Measurements from ENCODE around the gene NAB1.
"Not testable (repeated sequence)": the region's sequence is repeated elsewhere in the genome, so short reads cannot be mapped to it uniquely, and the experiment has no call there.

The NAB1 gene

DNA sequence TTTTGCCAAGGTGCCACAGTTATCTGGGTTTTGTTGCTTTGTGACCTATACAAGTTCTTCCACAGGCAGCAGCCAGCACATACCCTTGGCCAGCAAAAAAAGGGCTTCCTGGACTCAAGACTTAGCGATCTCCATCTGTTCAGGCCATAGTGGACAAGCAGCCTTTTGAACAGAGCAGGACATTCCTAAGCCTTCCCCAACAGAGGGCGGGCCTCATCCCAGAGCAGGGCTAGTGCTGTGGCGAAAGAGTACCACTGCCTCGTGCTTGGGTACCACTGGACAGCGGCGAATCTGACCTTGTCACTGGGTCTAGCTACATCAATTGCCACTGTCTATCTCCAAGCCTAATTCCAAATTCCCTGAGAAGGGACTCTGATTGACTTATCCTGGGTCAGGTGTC lies 56.4 kb downstream of the NAB1 start:
- no peak overlapping the region for H3K4me3 ChIP-seq (ENCODE audit: low read depth, low read length)
- TF ChIP-seq, protein P1, sequence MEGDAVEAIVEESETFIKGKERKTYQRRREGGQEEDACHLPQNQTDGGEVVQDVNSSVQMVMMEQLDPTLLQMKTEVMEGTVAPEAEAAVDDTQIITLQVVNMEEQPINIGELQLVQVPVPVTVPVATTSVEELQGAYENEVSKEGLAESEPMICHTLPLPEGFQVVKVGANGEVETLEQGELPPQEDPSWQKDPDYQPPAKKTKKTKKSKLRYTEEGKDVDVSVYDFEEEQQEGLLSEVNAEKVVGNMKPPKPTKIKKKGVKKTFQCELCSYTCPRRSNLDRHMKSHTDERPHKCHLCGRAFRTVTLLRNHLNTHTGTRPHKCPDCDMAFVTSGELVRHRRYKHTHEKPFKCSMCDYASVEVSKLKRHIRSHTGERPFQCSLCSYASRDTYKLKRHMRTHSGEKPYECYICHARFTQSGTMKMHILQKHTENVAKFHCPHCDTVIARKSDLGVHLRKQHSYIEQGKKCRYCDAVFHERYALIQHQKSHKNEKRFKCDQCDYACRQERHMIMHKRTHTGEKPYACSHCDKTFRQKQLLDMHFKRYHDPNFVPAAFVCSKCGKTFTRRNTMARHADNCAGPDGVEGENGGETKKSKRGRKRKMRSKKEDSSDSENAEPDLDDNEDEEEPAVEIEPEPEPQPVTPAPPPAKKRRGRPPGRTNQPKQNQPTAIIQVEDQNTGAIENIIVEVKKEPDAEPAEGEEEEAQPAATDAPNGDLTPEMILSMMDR (IDR thresholded peaks at IDR 0.05; ENCODE audit: borderline replicate concordance, insufficient read depth, low read depth, low read length): no peak

DNA sequence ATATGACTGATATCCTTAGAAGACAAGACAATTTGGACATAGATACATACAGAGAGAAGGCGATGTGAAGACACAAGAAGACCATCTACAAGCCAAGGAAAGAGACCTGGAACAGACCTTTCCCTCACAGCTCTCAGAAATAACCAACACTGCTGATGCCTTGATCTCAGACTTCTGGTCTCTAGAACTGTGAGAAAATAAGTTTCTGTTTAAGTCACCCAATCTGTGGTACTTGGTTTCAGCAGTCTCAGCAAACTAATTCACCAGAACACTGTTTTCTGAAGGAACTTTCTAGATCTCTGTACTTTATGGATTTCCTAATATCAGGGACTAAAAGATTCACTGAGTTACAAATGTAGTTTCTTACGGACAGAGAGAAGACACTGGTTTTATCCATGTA lies 58.8 kb downstream of the NAB1 start:
- TF ChIP-seq, protein P1 (IDR thresholded peaks at IDR 0.05; ENCODE audit: borderline replicate concordance, insufficient read depth, low read depth, low read length): no peak
- H3K4me3 ChIP-seq (ENCODE audit: low read depth, low read length): no peak overlapping the region

DNA sequence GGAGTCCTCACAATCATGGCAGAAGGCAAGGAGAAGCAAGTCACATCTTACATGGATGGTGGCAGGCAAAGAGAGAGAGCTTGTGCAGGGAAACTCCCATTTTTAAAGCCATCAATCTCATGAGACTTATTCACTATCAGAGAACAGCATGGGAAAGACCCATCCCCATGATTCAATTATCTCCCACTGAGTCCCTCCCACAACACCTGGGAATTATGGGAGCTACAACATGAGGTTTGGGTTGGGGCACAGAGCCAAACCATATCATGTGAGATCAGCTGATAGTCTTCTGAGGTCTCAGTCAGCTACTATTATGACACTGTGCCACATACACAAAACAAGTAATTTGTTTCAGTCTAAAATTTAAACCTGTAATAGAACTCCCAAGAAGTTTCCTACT lies 59.8 kb downstream of the NAB1 start:
- not testable (repeated sequence) for H3K4me3 ChIP-seq (ENCODE audit: low read depth, low read length)

DNA sequence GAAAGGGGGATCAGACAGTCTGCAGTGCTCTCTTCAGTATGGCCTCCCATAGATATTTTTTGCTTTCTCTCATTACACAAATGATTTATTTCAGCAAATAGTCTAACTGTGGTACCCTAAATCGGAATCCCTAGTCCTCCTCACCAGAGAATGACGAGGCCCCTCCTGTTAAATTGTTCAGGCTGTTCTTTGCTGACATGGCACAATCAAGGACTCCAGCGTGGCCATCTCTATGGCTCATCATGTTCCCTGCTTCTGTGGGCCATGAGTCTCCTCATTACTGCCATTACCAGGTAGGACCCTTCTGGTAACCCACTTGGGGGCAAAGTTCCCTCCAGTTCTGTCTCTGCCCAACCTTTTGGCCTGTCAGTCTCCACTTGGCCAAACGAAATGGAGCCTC lies 62.2 kb downstream of the NAB1 start:
- TF ChIP-seq, protein P1 (IDR thresholded peaks at IDR 0.05; ENCODE audit: borderline replicate concordance, insufficient read depth, low read depth, low read length): no peak
- H3K4me3 ChIP-seq (ENCODE audit: low read depth, low read length): no peak overlapping the region

DNA sequence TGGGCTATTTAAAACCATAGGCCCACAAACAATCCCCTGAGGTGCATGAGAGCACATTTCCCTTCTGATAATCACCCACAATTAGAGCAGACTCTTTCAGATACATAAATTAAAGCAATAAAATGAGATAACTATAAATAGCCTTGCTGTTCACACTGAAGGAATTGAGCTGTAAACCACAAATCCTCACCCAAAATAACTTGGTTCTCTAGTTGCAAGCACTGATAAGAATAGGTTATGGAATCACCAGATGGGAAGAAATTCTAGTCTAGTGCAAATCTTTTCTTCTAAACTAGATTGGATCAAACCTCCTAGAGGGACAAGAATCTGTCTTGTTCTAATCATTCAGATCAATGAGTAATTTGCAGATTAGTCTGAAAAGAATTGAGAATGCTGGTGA lies 64.6 kb downstream of the NAB1 start:
- no peak overlapping the region for H3K4me3 ChIP-seq (ENCODE audit: low read depth, low read length)
- TF ChIP-seq, protein P1 (IDR thresholded peaks at IDR 0.05; ENCODE audit: borderline replicate concordance, insufficient read depth, low read depth, low read length): no peak

DNA sequence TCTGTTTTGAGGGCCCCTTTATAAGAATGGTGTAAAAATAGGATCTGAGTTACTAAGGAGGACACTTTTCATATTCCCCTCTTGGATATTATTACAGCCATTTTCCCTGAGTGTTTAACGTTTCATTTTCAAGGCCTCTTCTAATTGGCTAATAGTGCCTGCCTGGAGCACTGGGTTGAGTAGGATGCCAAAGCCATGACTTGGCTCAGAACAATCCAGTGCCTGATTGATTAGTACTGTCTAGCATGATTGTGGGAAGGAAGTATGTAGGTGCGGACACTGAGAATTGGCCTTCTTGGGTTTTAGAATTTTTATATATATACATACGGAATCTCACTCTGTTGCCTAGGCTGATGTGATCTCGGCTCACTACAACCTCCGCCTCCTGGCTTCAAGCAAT lies 66.1 kb downstream of the NAB1 start:
- TF ChIP-seq, protein P1 (IDR thresholded peaks at IDR 0.05; ENCODE audit: borderline replicate concordance, insufficient read depth, low read depth, low read length): no peak

DNA sequence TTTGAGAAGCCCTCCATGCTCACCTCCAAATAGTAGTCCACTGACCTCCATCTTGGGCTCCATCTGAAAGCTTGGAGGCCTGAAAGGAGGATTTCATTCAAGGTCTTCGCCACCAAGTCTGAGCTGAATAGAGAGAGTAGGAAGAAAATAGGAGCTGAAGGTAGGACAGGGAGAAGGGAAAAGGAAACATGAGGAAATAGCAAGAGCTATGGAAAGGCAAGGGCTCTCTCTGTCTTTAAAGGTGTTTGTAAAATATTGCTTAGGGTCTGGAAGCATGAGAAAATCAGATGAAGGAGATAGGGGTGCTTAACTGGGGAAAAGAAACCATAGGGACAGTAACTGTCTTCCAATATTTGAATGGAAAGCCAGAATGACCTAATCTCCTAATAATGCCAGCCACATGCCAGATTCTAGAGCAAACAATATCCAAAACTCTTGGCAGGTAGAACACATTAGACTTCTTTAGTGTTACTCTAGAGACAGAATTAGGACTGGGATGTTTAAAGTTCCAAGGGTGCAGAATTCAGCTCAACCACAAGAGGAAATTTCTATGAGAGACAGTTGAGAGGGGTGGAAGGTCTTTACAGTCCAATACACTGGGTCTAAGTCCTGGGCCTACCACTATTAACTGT lies 67.4 kb downstream of the NAB1 start:
- TF ChIP-seq, protein P1 (IDR thresholded peaks at IDR 0.05; ENCODE audit: borderline replicate concordance, insufficient read depth, low read depth, low read length): no peak
- H3K4me3 ChIP-seq (ENCODE audit: low read depth, low read length): no peak overlapping the region

More for the DNA sequence above, 66.1 kb downstream of the NAB1 start:
- no peak overlapping the region for H3K4me3 ChIP-seq (ENCODE audit: low read depth, low read length)

DNA sequence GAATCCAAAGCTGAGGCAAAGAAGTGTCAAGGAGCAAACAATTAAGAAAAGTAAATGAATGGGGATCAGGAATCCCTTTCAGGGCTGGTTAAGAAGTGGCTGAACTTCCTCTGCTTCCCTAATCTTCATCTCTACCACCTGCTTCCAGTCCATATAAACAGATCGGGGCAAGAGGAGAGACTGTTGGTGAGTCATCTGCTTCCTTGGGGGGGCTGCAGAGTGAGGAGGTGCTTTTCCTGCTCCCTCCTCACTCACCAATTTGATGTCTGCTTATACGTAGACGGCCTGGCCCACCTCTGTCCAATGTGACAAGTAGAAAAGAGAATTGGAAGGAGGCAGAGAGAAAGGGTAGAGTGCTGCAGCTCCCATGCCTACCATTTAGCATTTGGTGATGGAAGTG lies 68.4 kb downstream of the NAB1 start:
- TF ChIP-seq, protein P1 (IDR thresholded peaks at IDR 0.05; ENCODE audit: borderline replicate concordance, insufficient read depth, low read depth, low read length): no peak
- H3K4me3 ChIP-seq (ENCODE audit: low read depth, low read length): no peak overlapping the region

All from GM12875 (cell line).